Frontal cortex (tissue), 4 donors: ENCODE results near the gene CTPS1. TPM values are rescaled to one million over a fixed set of nuclear protein-coding genes. Genes with fewer than 3 reads are reported as not detected.

Source experiments
- DNase-seq, 2 donors: peaks; one replicate each; pipeline ENCODE4 v3.0.0; 2012; ENCODE audit warnings: low spot score in 2 of 2
- FAIRE-seq: peaks from 2 replicates; lab custom pipeline; 2012; peaks lifted over from hg19 to GRCh38; lab: Jason Lieb, UNC
- total RNA-seq: library from RNA; depleted of rRNA; stranded (reverse); fragments of >200 nt; gene quantifications from one replicate; pipeline ENCODE4 v1.2.3, GENCODE V29; 2014
- donor health status: control.
- donor health status: control.
- donor health status: control.

Gene CTPS1
- total RNA-seq, 1 donor from 2014 or later = 14.7 TPM

- DNase-seq (no peak), FAIRE-seq (no peak)
Observed at GRCh38 chr1:41020109-41020576, 40.6 kb downstream of the CTPS1 start.

GRCh38 chr1:41020654-41021053 is 41.2 kb downstream of the CTPS1 start:
- no peak for DNase-seq
- no peak for FAIRE-seq

- no peak for FAIRE-seq
- DNase-seq = no peak
Observed at GRCh38 chr1:41021526-41022308, 42.2 kb downstream of the CTPS1 start, which contains the start of gene SLFNL1. TSS of gene SLFNL1 (minus strand) at chr1:41021725. CDS start at chr1:41020660, 1,065 bp downstream.

- no peak for FAIRE-seq
Observed at GRCh38 chr1:41022424-41022823, 42.9 kb downstream of the CTPS1 start.

GRCh38 chr1:41023279-41023990 is 43.9 kb downstream of the CTPS1 start:
- FAIRE-seq = no peak
- no peak for DNase-seq

More at GRCh38 chr1:41022424-41022823, 42.9 kb downstream of the CTPS1 start:
- DNase-seq = no peak

GRCh38 chr1:41024953-41025352 is 45.5 kb downstream of the CTPS1 start:
- DNase-seq (no peak), FAIRE-seq (no peak)

- FAIRE-seq (no peak), DNase-seq (no peak)
Observed at GRCh38 chr1:41025979-41026819, 46.7 kb downstream of the CTPS1 start.

- FAIRE-seq (no peak), DNase-seq (no peak)
Observed at GRCh38 chr1:41028034-41028642, 48.6 kb downstream of the CTPS1 start.

GRCh38 chr1:41030872-41031616 is 51.5 kb downstream of the CTPS1 start:
- FAIRE-seq (no peak), DNase-seq (no peak)

GRCh38 chr1:41032147-41032546 is 52.7 kb downstream of the CTPS1 start:
- no peak for FAIRE-seq

GRCh38 chr1:41033272-41033671 is 53.8 kb downstream of the CTPS1 start:
- DNase-seq (no peak), FAIRE-seq (no peak)

More at GRCh38 chr1:41032147-41032546, 52.7 kb downstream of the CTPS1 start:
- DNase-seq = no peak

GRCh38 chr1:41037116-41037903 is 57.8 kb downstream of the CTPS1 start:
- no peak for FAIRE-seq
- no peak for DNase-seq

GRCh38 chr1:41038110-41038509 is 58.6 kb downstream of the CTPS1 start:
- DNase-seq = no peak
- no peak for FAIRE-seq

- DNase-seq (no peak), FAIRE-seq (no peak)
Observed at GRCh38 chr1:41041614-41042270, 62.2 kb downstream of the CTPS1 start.

- DNase-seq (no peak), FAIRE-seq (no peak)
Observed at GRCh38 chr1:41044187-41044586, 64.7 kb downstream of the CTPS1 start.

- FAIRE-seq = no peak
- DNase-seq = no peak
Observed at GRCh38 chr1:41045740-41046139, 66.2 kb downstream of the CTPS1 start.

GRCh38 chr1:41046347-41046775 is 66.9 kb downstream of the CTPS1 start:
- DNase-seq (no peak), FAIRE-seq (no peak)

- FAIRE-seq = no peak
Observed at GRCh38 chr1:41048540-41048939, 69.0 kb downstream of the CTPS1 start.

More at GRCh38 chr1:41048540-41048939, 69.0 kb downstream of the CTPS1 start:
- DNase-seq = no peak
